HEK293 (cell line): ENCODE results near the gene TBX5.

Source experiments
- CTCF ChIA-PET: fragments of 350-600 bp; formaldehyde crosslinking; extraction: SDS; loops from one replicate; lab custom pipeline; 2021; ENCODE audit warnings: antibody characterized with exemption; lab: Yijun Ruan, JAX
- POLR2A ChIA-PET: fragments of 300-600 bp; formaldehyde crosslinking; extraction: SDS; loops from one replicate; lab custom pipeline; 2020; ENCODE audit warnings: antibody characterized with exemption, inconsistent platforms; lab: Yijun Ruan, JAX
- H3K27ac ChIP-seq: fragments of 200-500 bp; sonication (Bioruptor generic); 2 replicates; pipeline ENCODE4 v1.5.1; 2014; ENCODE audit warnings: low read depth, low read length, control low read depth, inconsistent platforms; ENCODE audit errors: extremely low read depth
- H3K36me3 ChIP-seq, 2 experiments: fragments of 200-500 bp in 1 of 2; sonication (Bioruptor generic) in 1 of 2; 1 replicate in 1 of 2; 2 replicates in 1 of 2; pipeline ENCODE4 v1.5.1; 2014 to 2017; ENCODE audit warnings: inconsistent platforms in 2 of 2, low read length in 2 of 2; ENCODE audit not compliant: control insufficient read depth in 2 of 2, insufficient read depth in 1 of 2
- H3K4me1 ChIP-seq: fragments of 200-500 bp; sonication (Bioruptor generic); 2 replicates; pipeline ENCODE4 v1.5.1; 2014; ENCODE audit warnings: mild to moderate bottlenecking, low read length, inconsistent platforms; ENCODE audit not compliant: control insufficient read depth, insufficient read depth
- H3K4me3 ChIP-seq: 2 replicates; pipeline ENCODE4 v1.5.1; 2011; ENCODE audit warnings: low read depth, mild to moderate bottlenecking, control low read depth, low read length, moderate library complexity
- H3K9me3 ChIP-seq: fragments of 200-500 bp; sonication (Bioruptor generic); 2 replicates; pipeline ENCODE4 v1.5.1; 2014; ENCODE audit warnings: low read depth, low read length, inconsistent platforms; ENCODE audit not compliant: control insufficient read depth, insufficient read depth
- HIC1 ChIP-seq: fragments of 450-650 bp; formaldehyde crosslinking; IDR thresholded peaks from 2 replicates; pipeline ENCODE4 v1.5.1; 2016; ENCODE audit warnings: missing biosample characterization, missing genetic modification characterization
- KLF17 ChIP-seq: fragments of 450-650 bp; formaldehyde crosslinking; IDR thresholded peaks from 2 replicates; pipeline ENCODE4 v1.5.1; 2016; ENCODE audit warnings: missing biosample characterization, missing genetic modification characterization
- MYNN ChIP-seq: fragments of 450-650 bp; formaldehyde crosslinking; IDR thresholded peaks from 2 replicates; pipeline ENCODE4 v1.5.1; 2016; ENCODE audit warnings: missing biosample characterization, missing genetic modification characterization, borderline replicate concordance
- RBAK ChIP-seq: fragments of 450-650 bp; formaldehyde crosslinking; IDR thresholded peaks from 2 replicates; pipeline ENCODE4 v1.5.1; 2016; ENCODE audit warnings: missing biosample characterization, missing genetic modification characterization
- SP2 ChIP-seq: fragments of 450-650 bp; formaldehyde crosslinking; IDR thresholded peaks from 2 replicates; pipeline ENCODE4 v1.5.1; 2016; ENCODE audit warnings: missing biosample characterization, missing genetic modification characterization
- TRIM28 ChIP-seq: IDR thresholded peaks from 2 replicates; pipeline ENCODE4 v1.6.1; 2011; ENCODE audit warnings: low read length, control low read depth, borderline replicate concordance
- ZBTB7A ChIP-seq: fragments of 450-650 bp; formaldehyde crosslinking; IDR thresholded peaks from 2 replicates; pipeline ENCODE4 v1.5.1; 2016; ENCODE audit warnings: low read depth, missing biosample characterization, missing genetic modification characterization
- ZFP3 ChIP-seq: fragments of 450-650 bp; formaldehyde crosslinking; IDR thresholded peaks from 2 replicates; pipeline ENCODE4 v1.5.1; 2016; ENCODE audit warnings: low read depth, missing biosample characterization, missing genetic modification characterization
- ZNF155 ChIP-seq: fragments of 450-650 bp; formaldehyde crosslinking; IDR thresholded peaks from 2 replicates; pipeline ENCODE4 v1.5.1; 2016; ENCODE audit warnings: missing biosample characterization, missing genetic modification characterization
- ZNF19 ChIP-seq: fragments of 450-650 bp; formaldehyde crosslinking; IDR thresholded peaks from 2 replicates; pipeline ENCODE4; 2016; ENCODE audit warnings: missing biosample characterization, missing genetic modification characterization, low read depth
- ZNF488 ChIP-seq: fragments of 450-650 bp; formaldehyde crosslinking; IDR thresholded peaks from 2 replicates; pipeline ENCODE4 v1.5.1; 2016; ENCODE audit warnings: missing biosample characterization, missing genetic modification characterization
- ZNF555 ChIP-seq: fragments of 450-650 bp; formaldehyde crosslinking; conservative IDR thresholded peaks from 2 replicates; pipeline ENCODE4 v1.5.1; 2017; ENCODE audit warnings: missing biosample characterization, mild to moderate bottlenecking, missing genetic modification characterization, inconsistent platforms
- ZNF560 ChIP-seq: fragments of 450-650 bp; formaldehyde crosslinking; IDR thresholded peaks from 2 replicates; pipeline ENCODE4 v1.5.1; 2017; ENCODE audit warnings: missing biosample characterization, missing genetic modification characterization, borderline replicate concordance
- ZNF701 ChIP-seq: fragments of 450-650 bp; formaldehyde crosslinking; IDR thresholded peaks from 2 replicates; pipeline ENCODE4 v1.5.1; 2016; ENCODE audit warnings: missing biosample characterization, missing genetic modification characterization
- ZNF76 ChIP-seq: fragments of 450-650 bp; formaldehyde crosslinking; IDR thresholded peaks from 2 replicates; pipeline ENCODE4; 2016; ENCODE audit warnings: low read depth, missing biosample characterization, missing genetic modification characterization, borderline replicate concordance
- ZSCAN30 ChIP-seq: fragments of 450-650 bp; IDR thresholded peaks from 2 replicates; pipeline ENCODE4 v1.5.1; 2018; ENCODE audit warnings: missing biosample characterization, mild to moderate bottlenecking, missing genetic modification characterization, moderate library complexity
- ZSCAN5A ChIP-seq: fragments of 450-650 bp; formaldehyde crosslinking; IDR thresholded peaks from 2 replicates; pipeline ENCODE4 v1.5.1; 2016; ENCODE audit warnings: missing biosample characterization, missing genetic modification characterization
- TF ChIP-seq, protein P1 (sequence below): fragments of 450-650 bp; formaldehyde crosslinking; IDR thresholded peaks from 2 replicates; pipeline ENCODE4 v1.5.1; 2017; ENCODE audit warnings: missing biosample characterization, missing genetic modification characterization
- TF ChIP-seq, protein P2 (sequence below): fragments of 450-650 bp; formaldehyde crosslinking; IDR thresholded peaks from 2 replicates; pipeline ENCODE4 v1.5.1; 2016; ENCODE audit warnings: missing biosample characterization, missing genetic modification characterization

The TBX5 gene

DNA sequence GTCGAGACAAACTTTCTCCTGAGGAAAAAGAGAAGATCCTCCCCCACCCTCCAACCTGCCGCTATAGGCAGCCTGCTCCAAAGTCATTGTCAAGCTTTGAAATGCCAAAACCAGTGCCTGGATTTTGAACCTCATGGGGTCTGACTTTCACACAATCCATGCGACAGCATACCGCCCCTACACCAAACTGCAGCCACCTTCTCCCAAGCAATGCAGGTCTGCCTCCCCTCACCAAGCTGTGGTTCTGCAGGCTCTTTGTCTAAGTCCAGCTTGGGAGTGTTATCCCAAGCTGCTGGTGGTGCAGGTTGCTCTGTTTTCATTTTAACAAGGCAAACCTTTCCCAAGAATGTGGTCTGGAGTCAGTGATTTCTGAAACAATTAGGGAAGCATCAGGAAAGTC is 12.4 kb downstream of the TBX5 start:
- H3K4me1 ChIP-seq = no peaks in the 10 kb centered on the region
- ChIA-PET CTCF (no interaction called here), POLR2A (no interaction called here)
- H3K9me3 ChIP-seq = no peaks in the 10 kb centered on the region
- H3K27ac ChIP-seq = no peak overlapping the region
- H3K4me3 ChIP-seq = no peak overlapping the region
- H3K36me3 ChIP-seq = no peaks in the 10 kb centered on the region
- no peak for TF ChIP-seq ZSCAN5A (tag by site-specific recombination)
- TF ChIP-seq, protein P1, sequence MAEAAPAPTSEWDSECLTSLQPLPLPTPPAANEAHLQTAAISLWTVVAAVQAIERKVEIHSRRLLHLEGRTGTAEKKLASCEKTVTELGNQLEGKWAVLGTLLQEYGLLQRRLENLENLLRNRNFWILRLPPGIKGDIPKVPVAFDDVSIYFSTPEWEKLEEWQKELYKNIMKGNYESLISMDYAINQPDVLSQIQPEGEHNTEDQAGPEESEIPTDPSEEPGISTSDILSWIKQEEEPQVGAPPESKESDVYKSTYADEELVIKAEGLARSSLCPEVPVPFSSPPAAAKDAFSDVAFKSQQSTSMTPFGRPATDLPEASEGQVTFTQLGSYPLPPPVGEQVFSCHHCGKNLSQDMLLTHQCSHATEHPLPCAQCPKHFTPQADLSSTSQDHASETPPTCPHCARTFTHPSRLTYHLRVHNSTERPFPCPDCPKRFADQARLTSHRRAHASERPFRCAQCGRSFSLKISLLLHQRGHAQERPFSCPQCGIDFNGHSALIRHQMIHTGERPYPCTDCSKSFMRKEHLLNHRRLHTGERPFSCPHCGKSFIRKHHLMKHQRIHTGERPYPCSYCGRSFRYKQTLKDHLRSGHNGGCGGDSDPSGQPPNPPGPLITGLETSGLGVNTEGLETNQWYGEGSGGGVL (tag by site-specific recombination) = no peak
- TF ChIP-seq ZNF76 (tag by site-specific recombination) = no peak
- no peak for TF ChIP-seq ZNF488 (tag by site-specific recombination)
- no peak for TF ChIP-seq TRIM28
- no peak for TF ChIP-seq SP2 (tag by site-specific recombination)
- TF ChIP-seq ZSCAN30 (tag by site-specific recombination) = no peak
- no peak for TF ChIP-seq ZNF19 (tag by site-specific recombination)
- no peak for TF ChIP-seq RBAK (tag by site-specific recombination)
- TF ChIP-seq KLF17 (tag by site-specific recombination) = no peak
- TF ChIP-seq MYNN (tag by site-specific recombination) = no peak
- TF ChIP-seq ZBTB7A (tag by site-specific recombination) = no peak
- no peak for TF ChIP-seq HIC1
- no peak for TF ChIP-seq ZNF155 (tag by site-specific recombination)
- TF ChIP-seq, protein P2, sequence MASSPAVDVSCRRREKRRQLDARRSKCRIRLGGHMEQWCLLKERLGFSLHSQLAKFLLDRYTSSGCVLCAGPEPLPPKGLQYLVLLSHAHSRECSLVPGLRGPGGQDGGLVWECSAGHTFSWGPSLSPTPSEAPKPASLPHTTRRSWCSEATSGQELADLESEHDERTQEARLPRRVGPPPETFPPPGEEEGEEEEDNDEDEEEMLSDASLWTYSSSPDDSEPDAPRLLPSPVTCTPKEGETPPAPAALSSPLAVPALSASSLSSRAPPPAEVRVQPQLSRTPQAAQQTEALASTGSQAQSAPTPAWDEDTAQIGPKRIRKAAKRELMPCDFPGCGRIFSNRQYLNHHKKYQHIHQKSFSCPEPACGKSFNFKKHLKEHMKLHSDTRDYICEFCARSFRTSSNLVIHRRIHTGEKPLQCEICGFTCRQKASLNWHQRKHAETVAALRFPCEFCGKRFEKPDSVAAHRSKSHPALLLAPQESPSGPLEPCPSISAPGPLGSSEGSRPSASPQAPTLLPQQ = no peak
- TF ChIP-seq ZNF555 (tag by site-specific recombination) = no peak
- no peak for TF ChIP-seq ZNF701
- TF ChIP-seq ZNF560 = no peak
- no peak for TF ChIP-seq ZFP3 (tag by site-specific recombination)
